Brain microvascular endothelial cell (primary cell): Measurements from ENCODE around the gene DDX47.
"Not testable (repeated sequence)": the region's sequence is repeated elsewhere in the genome, so short reads cannot be mapped to it uniquely, and the experiment has no call there.

ENCODE experiments used
- DNase-seq: peaks from one replicate; pipeline ENCODE4 v3.0.0-alpha.2; 2020
- H3K27ac ChIP-seq: fragments of 250-450 bp; sonication (Bioruptor Pico); 2 replicates; pipeline ENCODE4 v1.5.1; 2020; ENCODE audit warnings: mild to moderate bottlenecking, moderate library complexity
- H3K27me3 ChIP-seq: fragments of 250-450 bp; sonication (Bioruptor Pico); replicated peaks from 2 replicates; pipeline ENCODE4 v1.5.1; 2020; ENCODE audit warnings: mild to moderate bottlenecking
- H3K36me3 ChIP-seq: fragments of 250-450 bp; sonication (Bioruptor Pico); replicated peaks from 2 replicates; pipeline ENCODE4 v1.5.1; 2020; ENCODE audit warnings: mild to moderate bottlenecking
- H3K4me3 ChIP-seq: 2 replicates; pipeline ENCODE4 v1.5.1; 2011; ENCODE audit warnings: low read depth, mild to moderate bottlenecking, control low read depth, low read length, moderate library complexity
- in situ Hi-C: cut with HindIII; loops from 2 replicates; pipeline ENCODE4 v1.10.0; 2017; ENCODE audit warnings: low sequenced_read_pairs, low pct_ligation_motif_present
- TF ChIP-seq, protein P1 (sequence below): IDR thresholded peaks from 2 replicates; pipeline ENCODE4 v1.5.1; 2011; ENCODE audit warnings: low read depth, mild to moderate bottlenecking, moderate library complexity, low read length, control low read depth, inconsistent platforms; ENCODE audit errors: missing control alignments

DDX47 gene

DNA sequence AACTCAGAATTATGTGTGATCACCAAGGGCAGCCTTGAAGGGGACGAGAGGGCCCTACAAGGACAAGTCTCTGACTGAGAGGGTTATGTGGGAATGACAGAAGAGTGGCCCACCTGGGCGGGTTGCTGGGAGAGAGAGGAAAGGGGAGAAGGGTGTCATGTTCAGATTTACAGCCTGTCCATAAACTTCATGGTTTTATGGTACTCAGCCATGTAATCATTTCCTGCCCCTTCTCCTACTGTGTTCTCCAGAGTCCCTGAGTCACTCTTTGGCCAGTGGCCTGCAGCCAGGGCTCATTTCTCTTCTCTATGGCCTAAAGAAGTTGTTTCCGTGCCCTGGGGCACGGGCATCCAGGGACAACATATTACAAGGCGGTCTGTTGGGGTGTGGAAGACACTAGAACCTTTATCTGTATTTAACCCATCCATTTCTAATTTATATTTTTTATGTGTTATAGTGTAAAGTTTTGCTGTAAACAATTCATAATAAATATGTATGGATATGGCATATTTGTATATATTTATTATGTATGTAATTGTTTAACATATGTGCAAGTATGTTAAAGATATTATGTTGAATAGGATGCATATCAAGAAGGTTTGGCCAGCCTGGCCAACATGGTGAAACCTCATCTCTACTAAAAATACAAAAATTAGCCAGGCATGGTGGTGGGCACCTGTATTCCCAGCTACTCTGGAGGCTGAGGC is 26.9 kb downstream of the DDX47 start:
- Histone ChIP-seq H3K36me3 (peaks cover 3% of the 10 kb centered on the region), H3K27me3 (no peaks in the 10 kb centered on the region), H3K4me3 (no peak overlapping the region), H3K27ac (peak overlapping the region; percentile 57)
- DNase-seq: peak; percentile 76
- TF ChIP-seq, protein P1, sequence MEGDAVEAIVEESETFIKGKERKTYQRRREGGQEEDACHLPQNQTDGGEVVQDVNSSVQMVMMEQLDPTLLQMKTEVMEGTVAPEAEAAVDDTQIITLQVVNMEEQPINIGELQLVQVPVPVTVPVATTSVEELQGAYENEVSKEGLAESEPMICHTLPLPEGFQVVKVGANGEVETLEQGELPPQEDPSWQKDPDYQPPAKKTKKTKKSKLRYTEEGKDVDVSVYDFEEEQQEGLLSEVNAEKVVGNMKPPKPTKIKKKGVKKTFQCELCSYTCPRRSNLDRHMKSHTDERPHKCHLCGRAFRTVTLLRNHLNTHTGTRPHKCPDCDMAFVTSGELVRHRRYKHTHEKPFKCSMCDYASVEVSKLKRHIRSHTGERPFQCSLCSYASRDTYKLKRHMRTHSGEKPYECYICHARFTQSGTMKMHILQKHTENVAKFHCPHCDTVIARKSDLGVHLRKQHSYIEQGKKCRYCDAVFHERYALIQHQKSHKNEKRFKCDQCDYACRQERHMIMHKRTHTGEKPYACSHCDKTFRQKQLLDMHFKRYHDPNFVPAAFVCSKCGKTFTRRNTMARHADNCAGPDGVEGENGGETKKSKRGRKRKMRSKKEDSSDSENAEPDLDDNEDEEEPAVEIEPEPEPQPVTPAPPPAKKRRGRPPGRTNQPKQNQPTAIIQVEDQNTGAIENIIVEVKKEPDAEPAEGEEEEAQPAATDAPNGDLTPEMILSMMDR: no peak
- in situ Hi-C loops: loop anchor here (25.0 kb wide), 1 partner anchor 372 kb away; no protein-coding TSS in a partner anchor

DNA sequence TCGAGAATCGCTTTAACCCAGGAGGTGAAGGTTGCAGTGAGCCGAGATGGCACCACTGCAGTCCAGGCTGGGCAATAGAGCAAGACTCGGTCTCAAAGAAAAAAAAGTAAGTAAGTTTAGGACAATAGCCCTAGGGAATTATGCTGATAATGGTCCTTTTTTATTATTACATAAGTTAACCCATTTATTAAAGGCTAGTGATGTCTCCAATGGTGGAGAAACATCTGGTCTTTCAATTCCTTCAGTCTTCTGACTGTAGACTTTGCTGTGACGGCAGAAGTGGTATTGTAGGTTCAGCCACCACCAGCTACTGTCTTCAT is 27.4 kb downstream of the DDX47 start:
- in situ Hi-C loops: loop anchor here (25.0 kb wide), 1 partner anchor 372 kb away; no protein-coding TSS in a partner anchor

GRCh38 chr12:12841428-12841827 is 28.3 kb downstream of the DDX47 start:
- not testable (repeated sequence) for DNase-seq, H3K4me3 ChIP-seq, H3K27me3 ChIP-seq, H3K36me3 ChIP-seq, H3K27ac ChIP-seq
- in situ Hi-C loops: loop anchor here (25.0 kb wide), 1 partner anchor 371 kb away; no protein-coding TSS in a partner anchor

More for the DNA sequence above, 27.4 kb downstream of the DDX47 start:
- peaks cover 1% of the 10 kb centered on the region for H3K36me3 ChIP-seq
- H3K27me3 ChIP-seq: no peaks in the 10 kb centered on the region
- H3K4me3 ChIP-seq: no peak overlapping the region
- no peak for DNase-seq
- TF ChIP-seq, protein P1: no peak
- H3K27ac ChIP-seq: no peak overlapping the region

GRCh38 chr12:12845794-12846243 is 32.7 kb downstream of the DDX47 start:
- DNase-seq: no peak
- H3K27me3 ChIP-seq: no peaks in the 10 kb centered on the region
- no peak overlapping the region for H3K4me3 ChIP-seq
- H3K36me3 ChIP-seq: no peaks in the 10 kb centered on the region
- in situ Hi-C loops: loop anchor here (25.0 kb wide), 1 partner anchor 366 kb away; no protein-coding TSS in a partner anchor
- TF ChIP-seq, protein P1: no peak
- no peak overlapping the region for H3K27ac ChIP-seq

GRCh38 chr12:12846780-12847179 is 33.6 kb downstream of the DDX47 start:
- H3K27ac ChIP-seq, H3K4me3 ChIP-seq, DNase-seq, H3K27me3 ChIP-seq, H3K36me3 ChIP-seq: not testable (repeated sequence)
- in situ Hi-C loops: loop anchor here (25.0 kb wide), 1 partner anchor 366 kb away; no protein-coding TSS in a partner anchor

DNA sequence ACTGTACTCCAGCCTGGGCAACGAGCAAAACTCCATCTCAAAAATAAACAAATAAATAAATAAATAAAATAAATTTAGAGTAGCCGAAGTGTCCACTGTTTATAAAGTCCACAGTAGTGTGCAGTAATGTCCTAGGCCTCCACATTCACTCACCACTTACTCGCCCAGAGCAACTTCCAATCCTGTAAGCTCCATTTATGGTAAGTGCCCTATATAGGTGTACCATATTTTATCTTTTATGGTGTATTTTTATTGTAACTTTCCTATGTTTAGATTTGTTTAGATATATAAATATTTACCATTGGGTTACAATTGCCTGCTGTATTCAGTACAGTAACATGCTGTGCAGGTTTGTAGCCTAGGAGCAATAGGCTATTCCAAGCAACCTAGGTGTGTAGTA is 40.3 kb downstream of the DDX47 start:
- TF ChIP-seq, protein P1: no peak
- no peak for DNase-seq
- Histone ChIP-seq H3K27ac (no peak overlapping the region), H3K27me3 (no peaks in the 10 kb centered on the region), H3K36me3 (no peaks in the 10 kb centered on the region), H3K4me3 (no peak overlapping the region)
- in situ Hi-C loops: no loop called here

DNA sequence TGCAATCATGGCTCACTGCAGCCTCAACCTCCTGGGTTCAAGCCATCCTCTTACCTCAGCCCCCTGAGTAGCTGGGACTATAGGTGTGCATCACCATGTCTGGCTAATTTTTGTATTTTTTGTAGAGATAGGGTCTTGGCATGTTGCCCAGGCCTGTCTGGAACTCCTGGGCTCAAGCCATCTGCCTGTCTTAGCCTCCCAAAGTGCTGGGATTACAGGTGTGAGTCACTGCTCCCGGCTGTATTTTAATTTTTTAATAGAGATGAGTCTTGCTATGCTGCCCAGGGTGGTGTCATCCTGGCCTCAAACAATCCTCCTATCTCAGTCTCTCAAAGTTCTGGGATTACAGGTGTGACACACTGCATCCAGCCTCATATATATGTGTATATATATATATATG is 46.5 kb downstream of the DDX47 start:
- H3K27me3 ChIP-seq: no peaks in the 10 kb centered on the region
- H3K36me3 ChIP-seq: no peaks in the 10 kb centered on the region
- no peak overlapping the region for H3K4me3 ChIP-seq
- in situ Hi-C loops: no loop called here
- H3K27ac ChIP-seq: no peak overlapping the region
- peak; percentile 32 for DNase-seq
- TF ChIP-seq, protein P1: no peak
